NOMO-1 treated with DMSO at 0.1 percent for 48 hours (cell line): ENCODE data around the gene AKAP9.
"Not testable (repeated sequence)": the region's sequence is repeated elsewhere in the genome, so short reads cannot be mapped to it uniquely, and the experiment has no call there.

Experiments
- DNase-seq: peaks from one replicate; lab custom pipeline; 2025; ENCODE audit not compliant: unreplicated experiment; lab: John Stamatoyannopoulos, UW

AKAP9 gene

GRCh38 chr7:92133133-92133736 is 192.6 kb downstream of the AKAP9 start:
- peak; percentile 79 for DNase-seq

DNA sequence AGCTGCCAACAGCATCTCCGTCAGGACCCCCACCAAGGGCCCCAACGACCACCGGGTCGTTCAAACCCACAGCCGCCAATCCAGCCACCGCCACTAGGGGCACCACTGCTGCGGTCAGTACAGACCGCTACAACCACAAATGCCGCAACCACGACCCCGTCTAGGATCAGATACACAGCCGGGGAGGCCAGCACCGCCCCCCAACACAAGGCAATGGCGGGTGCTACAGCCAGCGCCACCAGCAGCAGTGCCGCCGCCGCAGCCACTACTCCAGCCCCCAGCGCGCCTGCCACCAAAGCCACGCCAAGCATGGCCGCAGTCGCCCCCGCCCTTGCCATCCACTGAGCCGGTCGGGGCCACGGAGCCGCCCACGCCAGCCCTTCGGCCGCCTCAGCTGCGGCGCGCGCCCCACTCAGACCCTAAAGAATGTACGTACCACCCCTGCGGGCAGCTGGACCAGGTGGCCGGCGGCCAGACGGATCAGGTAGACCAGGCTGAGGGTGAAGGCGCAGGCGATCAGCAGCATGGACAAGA is 193.1 kb downstream of the AKAP9 start:
- peak; percentile 75 for DNase-seq

DNA sequence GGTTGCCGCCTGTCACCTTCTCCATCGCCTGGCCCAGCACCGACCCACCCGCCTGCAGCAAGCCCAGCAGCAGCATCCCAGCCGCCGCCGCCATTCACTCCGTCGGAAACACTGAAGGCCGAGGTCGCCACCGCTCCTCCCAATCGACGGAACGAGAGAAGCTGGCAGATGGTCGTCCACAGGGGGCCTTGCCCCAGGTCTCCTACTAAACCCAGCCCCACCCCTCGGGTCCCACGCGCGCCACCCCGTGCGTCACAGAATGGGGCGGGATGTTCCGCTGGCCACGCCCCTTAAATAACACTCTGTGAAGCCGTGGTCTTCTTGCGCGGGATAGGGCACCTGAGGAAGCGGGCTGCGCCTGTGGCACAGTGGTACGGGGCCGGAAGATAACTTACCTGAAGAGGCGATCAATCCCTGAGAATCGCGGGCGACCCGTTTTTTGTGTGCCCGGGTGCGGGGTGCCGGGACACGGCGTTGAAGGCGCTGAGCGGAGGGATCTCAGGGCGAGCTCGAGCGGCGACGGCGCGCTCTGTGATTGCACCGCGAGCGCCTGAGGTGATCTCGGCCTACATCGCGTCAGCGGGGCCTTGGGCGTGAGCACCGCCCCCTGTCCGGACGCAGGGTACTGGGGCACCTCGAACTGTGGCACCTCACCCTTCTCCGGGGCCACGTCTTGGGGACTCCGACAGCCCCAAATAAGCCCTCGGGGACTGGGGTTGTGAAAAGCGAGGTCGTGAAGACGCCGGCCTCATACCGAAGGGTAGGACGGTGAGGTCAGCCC is 193.8 kb downstream of the AKAP9 start, which contains the start of gene CYP51A1:
CYP51A1 (minus strand) TSS at position 207 of the 781 bp plus-strand sequence; CDS start at position 94, 113 bp downstream.
- DNase-seq: peak; percentile 98

DNA sequence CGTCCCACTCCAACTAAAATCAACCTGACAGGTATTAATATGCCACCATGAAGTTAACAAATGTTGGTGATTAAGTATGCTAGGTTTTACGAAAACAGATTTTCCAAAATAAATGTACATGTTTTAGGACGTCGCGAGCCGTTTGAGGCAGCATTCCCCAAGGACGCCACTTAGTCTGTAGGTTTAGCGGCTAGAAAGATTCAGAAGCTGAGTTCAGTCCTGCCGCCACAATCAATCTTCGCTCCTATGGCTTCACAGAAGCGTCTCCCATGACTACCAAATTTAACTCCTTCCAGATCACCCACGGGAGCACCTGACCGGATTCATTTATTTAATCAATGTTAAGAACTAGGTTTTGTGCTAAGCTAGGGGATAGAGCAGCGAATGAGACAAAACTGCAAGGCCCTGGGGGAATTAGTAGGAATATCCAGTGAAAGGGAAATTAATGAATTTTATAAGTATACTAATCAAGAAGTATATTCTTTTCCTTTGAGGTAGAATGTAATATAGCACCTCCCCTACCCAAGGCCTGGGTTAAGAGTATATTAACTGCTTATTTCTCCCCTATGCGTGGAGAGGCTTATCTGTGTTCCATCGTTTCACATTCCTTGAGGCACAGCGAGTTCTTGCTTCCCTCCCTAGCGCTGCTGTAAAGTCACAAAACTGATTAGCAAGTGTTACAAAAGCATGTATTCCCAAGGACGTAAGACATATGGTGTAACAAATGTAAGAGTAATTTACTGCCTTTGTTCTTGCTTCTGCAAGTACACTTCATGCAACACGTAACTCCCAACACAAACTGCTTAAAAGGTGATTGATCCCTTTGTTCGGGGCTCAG is 194.6 kb downstream of the AKAP9 start:
- peak; percentile 78 for DNase-seq

DNA sequence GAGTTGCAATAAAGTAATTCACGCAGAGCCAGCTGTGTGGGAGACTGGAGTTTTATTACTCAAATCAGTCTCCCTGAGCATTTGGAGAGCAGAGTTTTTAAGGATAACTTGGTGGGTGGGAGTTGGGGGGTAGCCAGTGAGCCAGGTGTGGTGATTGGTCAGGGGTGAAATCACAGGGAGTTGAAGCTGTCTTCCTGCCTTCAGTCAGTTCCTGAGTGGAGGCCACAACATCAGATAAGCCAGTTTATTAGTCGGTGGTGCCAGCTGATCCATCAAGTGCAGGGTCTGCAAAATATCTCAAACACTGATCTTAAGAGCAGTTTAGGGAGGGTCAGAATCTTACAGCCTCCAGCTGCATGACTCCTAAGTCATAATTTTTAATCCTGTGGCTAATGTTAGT is 196.9 kb downstream of the AKAP9 start:
- no peak for DNase-seq

DNA sequence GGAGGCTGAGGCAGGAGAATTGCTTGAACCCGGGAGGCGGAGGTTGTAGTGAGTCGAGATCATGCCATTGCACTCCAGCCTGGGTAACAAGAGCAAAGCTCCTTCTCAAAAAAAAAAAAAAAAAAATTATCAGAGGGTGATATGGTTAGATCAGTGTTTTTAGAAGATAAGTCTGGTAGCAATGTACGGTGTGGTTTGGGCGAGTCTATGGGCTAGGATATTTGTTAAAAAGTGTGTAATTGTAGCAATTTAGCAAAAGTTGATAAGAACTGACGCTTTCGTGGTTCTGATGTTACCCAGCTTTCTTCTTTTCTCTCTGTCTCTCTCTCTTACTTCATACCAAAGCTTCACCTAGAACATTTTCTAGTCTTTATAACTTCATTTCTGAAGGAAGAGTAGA is 200.5 kb downstream of the AKAP9 start:
- DNase-seq: no peak

DNA sequence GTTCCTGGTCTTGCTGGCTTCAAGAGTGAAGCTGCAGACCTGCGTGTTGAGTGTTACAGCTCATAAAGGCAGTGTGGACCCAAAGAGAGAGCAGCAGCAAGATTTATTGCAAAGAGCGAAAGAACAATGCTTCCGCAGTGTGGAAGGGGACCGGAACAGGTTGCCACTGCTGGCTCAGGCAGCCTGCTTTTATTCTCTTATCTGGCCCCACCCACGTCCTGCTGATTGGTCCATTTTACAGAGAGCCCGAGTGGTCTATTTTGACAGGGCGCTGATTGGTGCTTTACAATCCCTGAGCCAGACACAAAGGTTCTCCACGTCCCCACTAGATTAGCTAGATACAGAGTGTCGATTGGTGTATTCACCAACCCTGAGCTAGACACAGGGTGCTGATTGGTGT is 202.1 kb downstream of the AKAP9 start:
- not testable (repeated sequence) for DNase-seq

DNA sequence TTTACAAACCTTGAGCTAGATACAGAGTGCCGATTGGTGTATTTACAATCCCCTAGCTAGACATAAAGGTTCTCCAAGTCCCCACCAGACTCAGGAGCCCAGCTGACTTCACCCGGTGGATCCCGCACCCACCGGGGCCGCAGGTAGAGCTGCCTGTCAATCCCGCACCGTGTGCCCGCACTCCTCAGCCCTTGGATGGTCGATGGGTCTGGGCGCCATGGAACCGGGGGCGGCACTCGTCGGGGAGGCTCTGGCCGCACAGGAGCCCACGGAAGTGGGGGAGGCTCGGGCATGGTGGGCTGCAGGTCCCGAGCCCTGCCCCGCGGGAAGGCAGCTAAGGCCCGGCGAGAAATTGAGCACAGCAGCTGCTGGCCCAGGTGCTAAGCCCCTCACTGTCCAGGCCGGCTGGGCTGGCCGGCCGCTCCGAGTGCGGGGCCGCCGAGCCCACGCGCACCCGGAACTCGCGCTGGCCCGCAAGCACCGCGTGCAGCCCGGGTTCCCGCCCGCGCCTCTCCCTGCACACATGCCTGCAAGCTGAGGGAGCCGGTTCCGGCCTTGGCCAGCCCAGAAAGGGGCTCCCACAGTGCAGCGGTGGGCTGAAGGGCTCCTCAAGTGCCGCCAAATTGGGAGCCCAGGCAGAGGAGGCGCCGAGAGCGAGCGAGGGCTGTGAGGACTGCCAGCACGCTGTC is 202.7 kb downstream of the AKAP9 start:
- DNase-seq: not testable (repeated sequence)

DNA sequence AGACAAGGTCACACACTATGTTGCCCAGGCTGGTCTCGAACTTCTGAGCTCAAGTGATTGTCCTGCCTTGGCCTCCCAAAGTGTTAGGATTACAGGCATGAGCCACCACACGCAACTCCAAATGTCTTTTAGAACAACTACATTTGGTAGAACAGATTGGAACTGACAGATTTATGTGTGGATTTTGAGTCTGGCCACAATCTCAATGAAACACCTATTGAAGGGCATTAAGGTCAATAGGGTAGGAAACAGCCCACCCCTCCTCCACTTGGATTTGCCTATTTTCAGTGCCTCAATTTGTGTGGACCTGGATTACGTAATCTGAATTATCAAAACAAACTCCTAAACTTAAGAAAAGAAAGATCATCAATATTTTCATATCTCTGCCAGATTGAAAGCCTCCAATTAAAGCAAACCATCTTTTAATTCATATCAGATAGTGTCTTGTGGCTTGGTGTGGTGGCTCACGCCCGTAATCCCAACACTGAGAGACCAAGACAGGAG is 209.1 kb downstream of the AKAP9 start:
- DNase-seq: no peak

DNA sequence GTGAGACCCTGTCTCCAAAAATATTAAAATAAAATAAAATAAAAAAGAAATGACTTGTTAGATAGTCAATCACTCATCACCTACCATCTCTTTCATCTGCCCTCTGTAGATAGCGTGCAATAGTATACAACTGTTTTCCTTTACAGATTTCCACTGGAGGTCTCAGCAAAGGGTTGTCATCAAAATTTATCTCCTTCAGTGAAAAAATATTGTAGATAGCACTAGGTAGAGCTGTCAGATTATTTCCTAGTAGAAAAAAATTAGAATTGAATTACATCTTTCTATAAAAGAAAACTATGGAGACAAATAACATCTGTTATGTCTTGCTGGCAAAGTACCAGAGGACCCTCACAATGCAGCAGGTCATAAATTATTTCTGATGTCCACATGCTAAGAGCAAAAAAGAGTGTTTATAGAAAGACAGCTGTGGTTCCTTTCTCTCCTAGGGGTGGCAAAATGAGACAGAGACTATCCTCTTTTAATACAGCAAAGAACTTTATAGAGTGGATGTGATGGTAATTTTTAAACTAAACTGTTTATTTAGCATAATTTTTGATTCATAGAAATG is 209.9 kb downstream of the AKAP9 start:
- DNase-seq: no peak

DNA sequence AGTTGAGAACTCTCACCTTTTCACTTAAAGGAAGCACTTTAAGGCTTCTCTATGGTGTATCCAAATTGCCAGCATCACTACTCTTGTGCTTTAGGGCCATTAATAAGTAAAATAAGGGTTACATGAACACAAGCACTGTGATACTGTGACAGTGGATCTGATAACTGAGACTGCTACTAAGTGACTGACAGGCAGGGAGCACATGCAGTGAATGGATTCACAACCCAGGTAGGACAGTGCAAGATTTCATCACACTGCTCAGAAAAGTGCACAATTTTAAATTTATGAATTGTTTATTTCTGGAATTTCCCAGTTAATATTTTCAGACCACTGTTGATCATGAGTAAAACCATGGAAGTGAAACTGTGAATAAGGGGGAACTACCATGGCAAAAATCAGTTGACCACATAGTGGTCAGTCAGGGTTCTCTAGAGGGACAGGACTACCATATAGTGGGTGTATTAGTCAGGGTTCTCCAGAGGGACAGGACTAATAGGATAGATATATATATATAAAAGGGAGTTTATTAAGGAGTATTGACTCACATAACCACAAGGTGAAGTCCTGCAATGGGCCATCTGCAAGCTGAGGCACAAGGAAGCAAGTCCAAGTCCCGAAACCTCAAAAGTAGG is 214.6 kb downstream of the AKAP9 start:
- DNase-seq: no peak

DNA sequence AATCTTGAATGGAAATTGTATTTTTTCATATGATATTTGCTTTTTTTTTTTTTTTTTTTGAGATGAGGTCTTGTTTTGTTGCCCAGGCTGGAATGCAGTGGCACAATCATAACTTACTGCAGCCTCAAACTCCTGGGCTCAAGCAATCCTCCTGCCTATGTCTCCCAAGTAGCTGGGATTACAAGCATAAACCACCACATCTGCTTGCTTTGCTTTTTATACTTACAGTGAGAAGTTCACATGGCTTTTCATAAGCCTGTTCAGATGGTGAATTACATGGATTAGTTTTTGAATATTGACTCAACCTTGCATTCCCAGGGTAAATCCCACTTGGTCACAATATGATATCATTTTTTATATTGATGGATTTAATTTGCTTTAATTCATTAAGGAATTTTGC is 216.3 kb downstream of the AKAP9 start:
- DNase-seq: no peak

GRCh38 chr7:92158660-92159575 is 218.3 kb downstream of the AKAP9 start:
- DNase-seq: no peak
